HG02973 (cell line): ENCODE results near the gene ANKS3.
"Not testable (repeated sequence)": the region's sequence is repeated elsewhere in the genome, so short reads cannot be mapped to it uniquely, and the experiment has no call there.

ENCODE experiments used
- ATAC-seq: cut with Tn5 transposase; IDR thresholded peaks from one replicate; pipeline ENCODE4 v1.9.1; 2021; ENCODE audit warnings: moderate library complexity; ENCODE audit not compliant: unreplicated experiment

The ANKS3 gene

DNA sequence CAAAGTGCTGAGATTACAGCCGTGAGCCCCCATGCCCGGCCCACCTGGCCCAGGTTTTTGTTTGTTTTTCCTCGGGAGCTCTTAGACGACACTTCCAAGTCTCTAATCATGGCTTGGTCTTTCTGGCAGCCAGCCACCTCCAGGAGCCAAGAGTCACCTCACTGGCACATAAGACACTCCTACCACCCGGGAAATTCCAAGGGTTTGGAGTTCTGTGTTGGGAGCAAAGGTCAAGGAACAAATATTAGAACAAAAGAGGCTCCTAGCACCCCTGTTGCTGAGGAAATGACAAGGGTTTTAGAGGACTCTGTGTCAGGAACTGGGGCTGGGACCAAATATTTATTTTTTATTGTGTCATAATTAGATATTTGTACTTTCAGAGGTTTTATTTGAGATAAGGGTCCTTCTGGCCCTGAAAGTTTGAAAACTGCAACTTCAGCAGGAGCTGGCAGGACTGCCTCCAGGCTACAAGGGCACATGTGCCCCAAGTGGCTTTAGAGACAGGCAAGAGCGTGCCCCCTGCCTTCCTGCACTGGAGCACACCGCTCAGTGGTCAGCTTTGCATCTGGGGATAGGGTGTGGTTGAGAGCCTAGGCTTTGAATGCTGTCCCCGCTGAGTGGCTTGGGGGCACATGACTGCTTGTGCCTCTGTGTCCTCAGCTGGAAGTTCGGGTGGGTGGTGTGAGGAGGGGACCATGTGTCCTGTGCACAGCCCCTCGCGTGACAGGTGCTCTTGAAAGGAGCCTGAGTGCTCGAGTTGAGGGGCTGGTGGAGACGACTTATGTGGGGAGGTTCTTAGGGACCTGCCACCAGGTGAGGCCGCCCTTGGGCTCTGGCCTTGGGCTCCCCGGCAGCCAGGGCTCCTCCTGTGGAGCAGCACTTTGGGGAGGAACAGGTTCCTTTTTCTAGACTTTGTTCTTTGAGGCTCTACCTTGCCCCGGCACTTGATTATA, 79.8 kb downstream of the ANKS3 start:
- no peak for ATAC-seq

DNA sequence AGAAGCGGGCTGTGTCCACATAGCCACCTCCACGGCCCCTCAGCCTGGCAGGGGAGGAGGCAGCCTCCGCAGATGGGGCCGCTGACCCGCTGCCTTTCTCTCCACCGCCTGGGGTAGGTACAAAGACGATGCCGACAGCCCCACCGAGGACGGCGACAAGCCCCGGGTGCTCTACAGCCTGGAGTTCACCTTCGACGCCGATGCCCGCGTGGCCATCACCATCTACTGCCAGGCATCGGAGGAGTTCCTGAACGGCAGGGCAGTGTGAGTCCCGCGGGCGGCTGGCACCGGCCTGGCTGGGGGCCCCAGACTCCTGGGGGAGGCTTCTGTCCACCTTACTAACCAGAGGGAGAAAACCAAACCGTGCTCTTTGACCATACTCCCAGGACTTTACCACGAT, 81.5 kb downstream of the ANKS3 start:
- ATAC-seq: no peak

DNA sequence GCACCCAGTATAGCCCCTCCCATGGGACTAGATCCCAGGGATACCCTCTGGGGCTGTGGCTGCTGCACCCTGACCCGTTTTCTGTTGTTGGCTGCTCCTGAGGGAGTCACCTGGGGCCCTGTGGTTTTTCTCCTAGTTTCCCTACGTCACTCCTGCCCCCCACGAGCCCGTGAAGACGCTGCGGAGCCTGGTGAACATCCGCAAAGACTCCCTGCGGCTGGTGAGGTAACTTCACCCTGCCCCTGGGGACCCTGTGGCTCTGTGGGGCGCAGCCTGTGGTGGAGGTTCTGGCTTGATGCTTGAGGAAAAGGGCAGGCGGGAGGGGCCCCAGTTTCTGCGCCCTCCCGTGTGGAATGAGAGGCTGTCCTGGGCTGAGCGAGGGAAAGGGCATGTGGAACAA, 82.2 kb downstream of the ANKS3 start:
- no peak for ATAC-seq

DNA sequence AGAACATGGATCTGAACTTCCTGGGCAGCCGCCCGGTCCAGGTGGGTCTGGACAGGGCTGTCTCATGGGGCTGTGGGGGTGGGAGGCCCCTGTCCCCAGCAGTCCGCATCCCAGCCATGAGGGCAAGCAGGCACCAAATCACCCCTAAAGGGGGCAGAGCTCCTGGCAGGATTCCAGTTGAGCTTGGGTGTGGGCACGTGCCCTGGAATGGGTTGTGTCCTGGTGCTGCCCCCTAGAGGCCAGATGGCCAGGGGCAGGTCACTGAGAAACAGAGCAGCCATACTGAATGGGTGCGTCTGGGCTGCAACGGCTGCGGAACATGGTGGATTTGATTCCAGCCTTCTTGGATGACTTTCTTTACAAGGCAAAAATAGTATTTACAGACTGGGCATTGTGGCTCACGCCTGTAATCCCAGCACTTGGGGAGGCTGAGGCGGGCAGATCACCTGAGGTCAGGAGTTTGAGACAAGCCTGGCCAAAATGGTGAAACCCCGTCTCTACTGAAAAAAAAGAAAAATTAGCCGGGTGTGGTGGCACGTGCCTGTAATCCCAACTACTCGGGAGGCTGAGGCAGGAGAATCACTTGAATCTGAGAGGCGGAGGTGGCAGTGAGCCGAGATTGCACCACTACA, 83.5 kb downstream of the ANKS3 start:
- not testable (repeated sequence) for ATAC-seq

DNA sequence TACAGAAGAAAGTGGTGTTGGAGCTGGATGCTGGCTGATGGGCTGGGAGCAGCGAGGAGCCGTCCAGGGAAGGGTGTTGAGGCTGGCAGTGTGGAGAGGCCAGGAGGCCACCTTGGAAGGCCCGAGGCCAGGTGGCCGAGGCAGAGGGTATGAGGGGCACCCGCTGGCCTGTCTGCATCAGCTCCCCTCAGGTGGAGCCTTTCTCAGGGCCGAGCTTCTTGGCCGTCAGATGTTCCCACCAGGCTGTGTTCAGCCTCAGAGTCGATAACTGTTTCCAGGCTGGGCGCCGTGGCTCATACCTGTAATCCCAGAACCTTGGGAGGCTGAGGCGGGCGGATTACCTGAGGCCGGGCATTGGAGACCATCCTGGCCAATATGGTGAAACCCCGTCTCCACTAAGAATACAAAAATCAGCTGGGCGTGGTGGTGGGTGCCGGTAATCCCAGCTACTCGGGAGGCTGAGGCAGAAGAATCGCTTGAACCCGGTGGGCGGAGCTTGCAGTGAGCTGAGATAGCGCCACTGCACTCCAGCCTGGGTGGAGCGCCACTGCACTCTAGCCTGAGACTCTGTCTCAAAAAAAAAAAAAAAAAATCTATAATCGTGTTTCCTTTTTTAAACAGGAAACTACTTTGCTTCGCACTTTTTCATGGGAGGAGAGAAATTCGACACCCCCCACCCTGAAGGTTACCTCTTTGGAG, 84.2 kb downstream of the ANKS3 start:
- no peak for ATAC-seq

DNA sequence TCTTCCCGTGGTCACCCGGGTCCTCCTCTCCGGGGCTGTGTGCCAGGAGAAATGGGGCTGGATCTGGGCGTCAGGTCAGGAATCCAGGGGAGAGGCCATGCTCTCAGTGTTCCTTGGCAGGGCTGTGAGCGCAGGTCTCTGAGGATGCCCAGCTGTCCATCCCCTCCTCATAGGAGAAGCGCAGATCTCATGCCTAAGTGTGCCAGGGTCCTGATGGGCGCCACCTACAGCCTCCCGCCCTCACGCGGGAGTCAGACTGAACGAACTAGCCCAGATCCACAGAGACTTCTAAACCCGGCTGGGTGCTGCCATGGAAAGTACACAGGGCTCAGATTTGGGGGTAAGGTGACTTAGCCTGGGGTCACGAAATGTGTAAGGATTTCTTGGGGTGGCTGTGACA, 85.2 kb downstream of the ANKS3 start:
- ATAC-seq: no peak

DNA sequence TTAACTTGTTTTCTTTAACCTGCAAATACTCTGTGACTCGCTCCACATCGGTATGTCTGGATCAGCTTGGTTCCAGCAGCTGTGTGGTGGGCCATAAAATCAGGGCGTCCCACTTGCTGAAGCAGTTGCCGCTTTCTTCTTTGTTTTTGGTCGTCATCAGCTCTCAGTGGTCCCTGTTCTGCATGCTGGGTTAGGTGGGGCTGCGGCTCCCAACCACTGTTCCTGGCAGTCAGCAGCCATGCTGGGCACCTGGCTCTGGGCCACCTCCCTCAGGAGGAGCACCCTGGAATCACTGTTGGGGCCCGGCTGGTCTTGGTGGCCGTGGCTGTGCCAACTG, 86.5 kb downstream of the ANKS3 start:
- ATAC-seq: no peak

DNA sequence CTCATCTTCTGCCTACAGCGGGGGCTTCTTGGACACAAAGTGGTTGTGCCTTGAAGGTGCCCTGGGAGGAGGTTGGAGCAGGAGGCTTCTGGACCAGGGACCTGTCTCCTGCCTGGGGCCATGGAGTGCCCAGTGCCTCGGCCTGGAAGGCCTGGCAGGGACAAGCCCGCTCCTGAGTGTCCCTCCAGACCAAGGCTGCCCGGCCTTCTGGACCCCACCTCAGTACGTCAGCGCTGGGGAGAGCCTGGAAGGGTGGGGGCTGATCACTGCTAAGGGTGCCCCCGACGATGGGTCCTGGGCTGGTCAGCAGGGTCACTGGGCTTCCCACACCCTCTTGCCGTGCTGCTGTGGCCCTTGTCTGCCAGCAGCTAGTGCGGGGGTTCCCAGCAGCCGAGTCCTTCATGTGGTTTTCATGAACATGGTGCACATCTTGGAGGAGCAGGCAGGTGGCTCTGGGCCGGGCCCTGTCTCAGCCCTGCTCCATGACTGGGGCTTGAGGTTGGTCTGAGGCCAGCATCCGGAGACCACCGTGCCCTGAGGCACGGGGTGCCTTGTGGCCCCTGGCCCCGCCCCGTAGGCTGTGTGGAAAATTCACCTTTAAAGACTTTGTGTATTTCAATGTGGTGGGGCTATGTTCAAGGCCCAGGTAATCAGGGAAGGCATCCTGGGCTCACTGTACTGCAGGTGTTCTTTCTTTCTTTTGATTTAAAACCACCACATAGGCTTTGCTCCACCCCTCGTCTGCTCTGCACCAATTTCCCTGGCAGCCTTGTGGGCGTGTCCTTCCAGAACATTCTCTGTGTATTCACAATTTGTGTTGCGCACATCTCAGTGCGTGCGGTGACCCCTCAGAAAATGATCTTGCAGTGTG, 87.1 kb downstream of the ANKS3 start:
- no peak for ATAC-seq
